GM23338 (cell line): ENCODE results near the gene FRMPD1. TPM values are rescaled to one million over a fixed set of nuclear protein-coding genes. Genes with fewer than 3 reads are reported as not detected.

ENCODE experiments used
- ATAC-seq: fragments of 200-7000 bp; cut with Tn5 transposase; 3 replicates; pipeline ENCODE4 v1.9.1; 2020
- DNase-seq: peaks from one replicate; pipeline ENCODE4 v3.0.0-alpha.2; 2015; ENCODE audit warnings: low spot score
- H2AFZ ChIP-seq: fragments of 200-600 bp; sonication (generic); 2 replicates; pipeline ENCODE4 v1.8.0; 2016; ENCODE audit warnings: antibody characterized with exemption, mild to moderate bottlenecking, moderate library complexity
- H3F3A ChIP-seq: fragments of 200-600 bp; sonication (generic); replicated peaks from 2 replicates; pipeline ENCODE4 v1.8.0; 2017; ENCODE audit warnings: antibody characterized with exemption, mixed run types, low read depth
- H3K27ac ChIP-seq: fragments of 200-600 bp; sonication (generic); 2 replicates; pipeline ENCODE4 v1.6.1; 2016; ENCODE audit warnings: low read depth
- H3K27me3 ChIP-seq: fragments of 200-600 bp; sonication (generic); 2 replicates; pipeline ENCODE4 v1.8.0; 2016; ENCODE audit warnings: mild to moderate bottlenecking, mixed run types, moderate library complexity; ENCODE audit not compliant: insufficient read depth
- H3K36me3 ChIP-seq: fragments of 200-600 bp; sonication (generic); 2 replicates; pipeline ENCODE4 v1.8.0; 2016; ENCODE audit warnings: mild to moderate bottlenecking; ENCODE audit not compliant: insufficient read depth
- H3K4me1 ChIP-seq: fragments of 200-600 bp; sonication (generic); 2 replicates; pipeline ENCODE4 v1.8.0; 2016; ENCODE audit warnings: mild to moderate bottlenecking, moderate library complexity; ENCODE audit not compliant: insufficient read depth
- H3K4me2 ChIP-seq: fragments of 200-600 bp; sonication (generic); 2 replicates; pipeline ENCODE4 v1.7.1; 2017; ENCODE audit warnings: mixed run types
- H3K4me3 ChIP-seq: fragments of 200-600 bp; sonication (generic); 2 replicates; pipeline ENCODE4 v1.6.1; 2016; ENCODE audit warnings: mixed run types
- H3K79me2 ChIP-seq: fragments of 200-600 bp; sonication (generic); replicated peaks from 2 replicates; pipeline ENCODE4 v1.8.0; 2017; ENCODE audit warnings: mild to moderate bottlenecking; ENCODE audit not compliant: insufficient read depth
- H3K9me2 ChIP-seq: fragments of 200-600 bp; sonication (generic); 2 replicates; pipeline ENCODE4 v1.8.0; 2017; ENCODE audit not compliant: insufficient read depth
- H4K20me1 ChIP-seq: fragments of 200-600 bp; sonication (generic); replicated peaks from 2 replicates; pipeline ENCODE4 v1.8.0; 2017; ENCODE audit warnings: mild to moderate bottlenecking; ENCODE audit not compliant: insufficient read depth
- H3K27ac Mint-ChIP-seq: 2 replicates; pipeline ENCODE4 v1.8.0; 2020; ENCODE audit warnings: inconsistent platforms, mild to moderate bottlenecking, moderate library complexity, mixed read lengths
- H3K27me3 Mint-ChIP-seq: 3 replicates; pipeline ENCODE4 v1.8.0; 2022; ENCODE audit warnings: low read depth, mild to moderate bottlenecking, moderate library complexity, mixed read lengths, inconsistent platforms; ENCODE audit not compliant: insufficient read depth, poor library complexity
- H3K36me3 Mint-ChIP-seq: 3 replicates; pipeline ENCODE4 v1.8.0; 2021; ENCODE audit warnings: low read depth, mild to moderate bottlenecking, inconsistent platforms, moderate library complexity, mixed read lengths
- H3K4me1 Mint-ChIP-seq: 3 replicates; pipeline ENCODE4 v1.8.0; 2020; ENCODE audit warnings: mild to moderate bottlenecking, inconsistent platforms, mixed read lengths
- H3K4me3 Mint-ChIP-seq: 3 replicates; pipeline ENCODE4 v1.8.0; 2021; ENCODE audit warnings: moderate library complexity, mild to moderate bottlenecking, inconsistent platforms, mixed read lengths
- H3K9me3 Mint-ChIP-seq: 3 replicates; pipeline ENCODE4 v1.8.0; 2020; ENCODE audit warnings: moderate library complexity, mild to moderate bottlenecking, inconsistent platforms, mixed read lengths
- CREB1 ChIP-seq: fragments of 250-450 bp; sonication (Bioruptor Pico); IDR thresholded peaks from 2 replicates; pipeline ENCODE4 v1.5.0; 2020; ENCODE audit warnings: low read depth, mild to moderate bottlenecking, moderate library complexity
- EZH2 ChIP-seq: fragments of 200-600 bp; sonication (generic); IDR thresholded peaks from one replicate; pipeline ENCODE4 v1.8.0; 2017; ENCODE audit warnings: antibody characterized with exemption, mild to moderate bottlenecking, low read depth; ENCODE audit not compliant: unreplicated experiment
- EZH2phosphoT487 ChIP-seq: fragments of 200-600 bp; sonication (generic); IDR thresholded peaks from one replicate; pipeline ENCODE4 v1.8.1; 2018; ENCODE audit warnings: antibody characterized with exemption; ENCODE audit not compliant: unreplicated experiment
- JUNB ChIP-seq: IDR thresholded peaks from one replicate; pipeline ENCODE4 v1.6.1; 2016; ENCODE audit warnings: antibody characterized with exemption; ENCODE audit not compliant: unreplicated experiment
- NANOG ChIP-seq: IDR thresholded peaks from 2 replicates; pipeline ENCODE4 v1.6.1; 2016; ENCODE audit warnings: antibody characterized with exemption, borderline replicate concordance
- POLR2AphosphoS5 ChIP-seq: IDR thresholded peaks from 2 replicates; pipeline ENCODE4 v1.6.1; 2016; ENCODE audit warnings: antibody characterized with exemption, low read depth
- STAT1 ChIP-seq: IDR thresholded peaks from one replicate; pipeline ENCODE4 v1.6.1; 2016; ENCODE audit warnings: antibody characterized with exemption; ENCODE audit not compliant: unreplicated experiment
- ZNF114 ChIP-seq: fragments of 250-450 bp; sonication (Bioruptor Pico); IDR thresholded peaks from 2 replicates; pipeline ENCODE4 v1.5.0; 2020; ENCODE audit warnings: mild to moderate bottlenecking, moderate library complexity
- ZNF331 ChIP-seq: fragments of 250-450 bp; sonication (Bioruptor Pico); IDR thresholded peaks from 2 replicates; pipeline ENCODE4 v1.5.0; 2020; ENCODE audit warnings: low read depth, mild to moderate bottlenecking, moderate library complexity
- polyA plus RNA-seq: library from polyadenylated mRNA; unstranded; fragments of >200 nt; fragmentation: Nextera tagmentation; extraction: Ambion mirVana; gene quantifications from 2 replicates; pipeline ENCODE4 v1.2.1, GENCODE V29; 2016
- total RNA-seq: library from RNA; depleted of rRNA; stranded (reverse); fragments of >200 nt; shearing (Covaris generic); gene quantifications from 2 replicates; pipeline ENCODE4 v1.2.3, GENCODE V29; 2014
- TF ChIP-seq, protein P1 (sequence below): IDR thresholded peaks from 2 replicates; pipeline ENCODE4 v1.6.1; 2016; ENCODE audit warnings: antibody characterized with exemption
- TF ChIP-seq, protein P2 (sequence below), 2 experiments: fragments of 200-600 bp in 1 of 2; sonication (generic) in 1 of 2; conservative IDR thresholded peaks; 2 replicates each; pipeline versions ENCODE4 v1.5.1 to v1.6.1; 2016 to 2017; ENCODE audit warnings: antibody characterized with exemption in 2 of 2, low read depth in 2 of 2, mild to moderate bottlenecking in 2 of 2, moderate library complexity in 1 of 2
- TF ChIP-seq, protein P3 (sequence below): fragments of 250-450 bp; sonication (Bioruptor Pico); IDR thresholded peaks from 2 replicates; pipeline ENCODE4 v1.5.0; 2020; ENCODE audit warnings: mild to moderate bottlenecking, moderate library complexity

FRMPD1 gene
- total and polyA plus RNA-seq, 2 experiments from 2014 or later, result 0.23 to 0.63 TPM

DNA sequence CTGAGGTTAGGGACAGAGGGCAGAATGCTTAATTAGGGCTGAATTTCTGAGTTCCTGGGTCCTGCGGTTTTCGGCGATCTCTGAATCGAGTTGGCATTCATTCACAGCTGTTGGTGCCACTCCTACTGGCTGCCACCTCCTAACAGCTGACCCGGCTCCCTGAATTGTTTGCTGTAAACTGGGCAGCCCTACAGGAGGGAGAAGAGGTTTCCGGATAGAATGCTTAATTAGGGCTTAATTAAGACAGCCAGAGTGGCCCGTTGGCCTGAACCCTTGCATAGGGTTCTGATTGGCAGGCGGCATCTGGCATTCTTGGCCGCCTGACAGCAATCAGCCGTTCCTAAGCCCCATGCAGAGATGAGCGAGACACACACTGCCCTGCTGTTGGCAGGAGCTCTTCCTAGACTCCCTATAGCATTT, 25.7 kb downstream of the FRMPD1 start (continued):
- TF ChIP-seq, protein P1, sequence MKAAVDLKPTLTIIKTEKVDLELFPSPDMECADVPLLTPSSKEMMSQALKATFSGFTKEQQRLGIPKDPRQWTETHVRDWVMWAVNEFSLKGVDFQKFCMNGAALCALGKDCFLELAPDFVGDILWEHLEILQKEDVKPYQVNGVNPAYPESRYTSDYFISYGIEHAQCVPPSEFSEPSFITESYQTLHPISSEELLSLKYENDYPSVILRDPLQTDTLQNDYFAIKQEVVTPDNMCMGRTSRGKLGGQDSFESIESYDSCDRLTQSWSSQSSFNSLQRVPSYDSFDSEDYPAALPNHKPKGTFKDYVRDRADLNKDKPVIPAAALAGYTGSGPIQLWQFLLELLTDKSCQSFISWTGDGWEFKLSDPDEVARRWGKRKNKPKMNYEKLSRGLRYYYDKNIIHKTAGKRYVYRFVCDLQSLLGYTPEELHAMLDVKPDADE, result no peak
- TF ChIP-seq EZH2 (no peak), EZH2phosphoT487 (no peak), JUNB (no peak), STAT1 (no peak), ZNF331 (no peak)
- TF ChIP-seq, protein P2, sequence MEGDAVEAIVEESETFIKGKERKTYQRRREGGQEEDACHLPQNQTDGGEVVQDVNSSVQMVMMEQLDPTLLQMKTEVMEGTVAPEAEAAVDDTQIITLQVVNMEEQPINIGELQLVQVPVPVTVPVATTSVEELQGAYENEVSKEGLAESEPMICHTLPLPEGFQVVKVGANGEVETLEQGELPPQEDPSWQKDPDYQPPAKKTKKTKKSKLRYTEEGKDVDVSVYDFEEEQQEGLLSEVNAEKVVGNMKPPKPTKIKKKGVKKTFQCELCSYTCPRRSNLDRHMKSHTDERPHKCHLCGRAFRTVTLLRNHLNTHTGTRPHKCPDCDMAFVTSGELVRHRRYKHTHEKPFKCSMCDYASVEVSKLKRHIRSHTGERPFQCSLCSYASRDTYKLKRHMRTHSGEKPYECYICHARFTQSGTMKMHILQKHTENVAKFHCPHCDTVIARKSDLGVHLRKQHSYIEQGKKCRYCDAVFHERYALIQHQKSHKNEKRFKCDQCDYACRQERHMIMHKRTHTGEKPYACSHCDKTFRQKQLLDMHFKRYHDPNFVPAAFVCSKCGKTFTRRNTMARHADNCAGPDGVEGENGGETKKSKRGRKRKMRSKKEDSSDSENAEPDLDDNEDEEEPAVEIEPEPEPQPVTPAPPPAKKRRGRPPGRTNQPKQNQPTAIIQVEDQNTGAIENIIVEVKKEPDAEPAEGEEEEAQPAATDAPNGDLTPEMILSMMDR (conservative IDR thresholded peaks at IDR 0.05; ENCODE audit: low read depth in 2 of 2), result no peak

DNA sequence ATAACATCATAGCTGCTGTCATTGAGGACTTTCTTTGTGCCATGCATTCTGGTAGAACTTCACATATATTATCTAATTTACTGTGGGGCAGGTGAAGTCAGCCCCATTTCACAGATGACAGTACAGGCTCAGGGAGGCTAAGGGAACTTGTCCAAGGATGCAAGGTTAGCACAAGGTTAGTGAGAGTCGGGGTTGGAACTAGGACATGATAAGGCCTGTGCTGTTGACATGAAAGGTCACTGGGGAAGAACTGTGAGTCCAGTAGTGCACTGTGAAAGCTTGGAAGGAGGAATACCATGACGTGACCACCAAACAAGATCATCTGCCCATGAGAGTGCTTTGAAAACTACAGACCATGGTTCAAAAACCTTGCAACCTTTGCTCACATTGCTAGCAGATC, 26.7 kb downstream of the FRMPD1 start:
- no peaks in the 10 kb centered on the region for H3K9me2 ChIP-seq
- Mint-ChIP-seq H3K27me3 (no peaks in the 10 kb centered on the region), H3K36me3 (no peaks in the 10 kb centered on the region), H3K4me3 (no peak overlapping the region), H3K27ac (no peak overlapping the region), H3K4me1 (no peaks in the 10 kb centered on the region), H3K9me3 (peaks cover 6% of the 10 kb centered on the region; the same call in 2 of the 3 replicates)
- H3K79me2 ChIP-seq, result no peaks in the 10 kb centered on the region
- no peaks in the 10 kb centered on the region for H4K20me1 ChIP-seq
- no peak overlapping the region for H3K27ac ChIP-seq
- H3K4me1 ChIP-seq, result no peaks in the 10 kb centered on the region
- DNase-seq, result no peak
- no peak overlapping the region for H2AFZ ChIP-seq
- H3K4me2 ChIP-seq, result no peak overlapping the region
- H3K36me3 ChIP-seq, result no peaks in the 10 kb centered on the region
- H3K4me3 ChIP-seq, result no peak overlapping the region
- ATAC-seq, result no peak
- no peaks in the 10 kb centered on the region for H3K27me3 ChIP-seq
- H3F3A ChIP-seq, result no peaks in the 10 kb centered on the region
- no peak for TF ChIP-seq NANOG
- TF ChIP-seq EZH2phosphoT487, result no peak
- TF ChIP-seq JUNB, result no peak
- TF ChIP-seq STAT1, result no peak
- TF ChIP-seq ZNF114 (CRISPR knock-in tag), result no peak
- no peak for TF ChIP-seq CREB1 (CRISPR knock-in tag)
- TF ChIP-seq, protein P3, sequence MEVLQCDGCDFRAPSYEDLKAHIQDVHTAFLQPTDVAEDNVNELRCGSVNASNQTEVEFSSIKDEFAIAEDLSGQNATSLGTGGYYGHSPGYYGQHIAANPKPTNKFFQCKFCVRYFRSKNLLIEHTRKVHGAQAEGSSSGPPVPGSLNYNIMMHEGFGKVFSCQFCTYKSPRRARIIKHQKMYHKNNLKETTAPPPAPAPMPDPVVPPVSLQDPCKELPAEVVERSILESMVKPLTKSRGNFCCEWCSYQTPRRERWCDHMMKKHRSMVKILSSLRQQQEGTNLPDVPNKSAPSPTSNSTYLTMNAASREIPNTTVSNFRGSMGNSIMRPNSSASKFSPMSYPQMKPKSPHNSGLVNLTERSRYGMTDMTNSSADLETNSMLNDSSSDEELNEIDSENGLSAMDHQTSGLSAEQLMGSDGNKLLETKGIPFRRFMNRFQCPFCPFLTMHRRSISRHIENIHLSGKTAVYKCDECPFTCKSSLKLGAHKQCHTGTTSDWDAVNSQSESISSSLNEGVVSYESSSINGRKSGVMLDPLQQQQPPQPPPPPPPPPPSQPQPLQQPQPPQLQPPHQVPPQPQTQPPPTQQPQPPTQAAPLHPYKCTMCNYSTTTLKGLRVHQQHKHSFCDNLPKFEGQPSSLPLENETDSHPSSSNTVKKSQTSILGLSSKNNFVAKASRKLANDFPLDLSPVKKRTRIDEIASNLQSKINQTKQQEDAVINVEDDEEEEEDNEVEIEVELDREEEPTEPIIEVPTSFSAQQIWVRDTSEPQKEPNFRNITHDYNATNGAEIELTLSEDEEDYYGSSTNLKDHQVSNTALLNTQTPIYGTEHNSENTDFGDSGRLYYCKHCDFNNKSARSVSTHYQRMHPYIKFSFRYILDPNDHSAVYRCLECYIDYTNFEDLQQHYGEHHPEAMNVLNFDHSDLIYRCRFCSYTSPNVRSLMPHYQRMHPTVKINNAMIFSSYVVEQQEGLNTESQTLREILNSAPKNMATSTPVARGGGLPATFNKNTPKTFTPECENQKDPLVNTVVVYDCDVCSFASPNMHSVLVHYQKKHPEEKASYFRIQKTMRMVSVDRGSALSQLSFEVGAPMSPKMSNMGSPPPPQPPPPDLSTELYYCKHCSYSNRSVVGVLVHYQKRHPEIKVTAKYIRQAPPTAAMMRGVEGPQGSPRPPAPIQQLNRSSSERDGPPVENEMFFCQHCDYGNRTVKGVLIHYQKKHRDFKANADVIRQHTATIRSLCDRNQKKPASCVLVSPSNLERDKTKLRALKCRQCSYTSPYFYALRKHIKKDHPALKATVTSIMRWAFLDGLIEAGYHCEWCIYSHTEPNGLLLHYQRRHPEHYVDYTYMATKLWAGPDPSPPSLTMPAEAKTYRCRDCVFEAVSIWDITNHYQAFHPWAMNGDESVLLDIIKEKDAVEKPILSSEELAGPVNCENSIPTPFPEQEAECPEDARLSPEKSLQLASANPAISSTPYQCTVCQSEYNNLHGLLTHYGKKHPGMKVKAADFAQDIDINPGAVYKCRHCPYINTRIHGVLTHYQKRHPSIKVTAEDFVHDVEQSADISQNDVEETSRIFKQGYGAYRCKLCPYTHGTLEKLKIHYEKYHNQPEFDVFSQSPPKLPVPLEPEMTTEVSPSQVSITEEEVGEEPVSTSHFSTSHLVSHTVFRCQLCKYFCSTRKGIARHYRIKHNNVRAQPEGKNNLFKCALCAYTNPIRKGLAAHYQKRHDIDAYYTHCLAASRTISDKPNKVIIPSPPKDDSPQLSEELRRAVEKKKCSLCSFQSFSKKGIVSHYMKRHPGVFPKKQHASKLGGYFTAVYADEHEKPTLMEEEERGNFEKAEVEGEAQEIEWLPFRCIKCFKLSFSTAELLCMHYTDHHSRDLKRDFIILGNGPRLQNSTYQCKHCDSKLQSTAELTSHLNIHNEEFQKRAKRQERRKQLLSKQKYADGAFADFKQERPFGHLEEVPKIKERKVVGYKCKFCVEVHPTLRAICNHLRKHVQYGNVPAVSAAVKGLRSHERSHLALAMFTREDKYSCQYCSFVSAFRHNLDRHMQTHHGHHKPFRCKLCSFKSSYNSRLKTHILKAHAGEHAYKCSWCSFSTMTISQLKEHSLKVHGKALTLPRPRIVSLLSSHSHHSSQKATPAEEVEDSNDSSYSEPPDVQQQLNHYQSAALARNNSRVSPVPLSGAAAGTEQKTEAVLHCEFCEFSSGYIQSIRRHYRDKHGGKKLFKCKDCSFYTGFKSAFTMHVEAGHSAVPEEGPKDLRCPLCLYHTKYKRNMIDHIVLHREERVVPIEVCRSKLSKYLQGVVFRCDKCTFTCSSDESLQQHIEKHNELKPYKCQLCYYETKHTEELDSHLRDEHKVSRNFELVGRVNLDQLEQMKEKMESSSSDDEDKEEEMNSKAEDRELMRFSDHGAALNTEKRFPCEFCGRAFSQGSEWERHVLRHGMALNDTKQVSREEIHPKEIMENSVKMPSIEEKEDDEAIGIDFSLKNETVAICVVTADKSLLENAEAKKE (CRISPR knock-in tag), result no peak
- TF ChIP-seq, protein P1, result no peak
- TF ChIP-seq, protein P2 (conservative IDR thresholded peaks at IDR 0.05; ENCODE audit: low read depth in 2 of 2), result no peak
- no peak for TF ChIP-seq EZH2
- TF ChIP-seq ZNF331, result no peak
- no peak for TF ChIP-seq POLR2AphosphoS5
